GM12864 (cell line): Measurements from ENCODE around the gene NMUR2.

Experiments used
- DNase-seq: peaks from one replicate; pipeline ENCODE4 v3.0.0-alpha.2; 2011; ENCODE audit warnings: low read depth
- H3K4me3 ChIP-seq: 2 replicates; pipeline ENCODE4 v1.5.1; 2011; ENCODE audit warnings: mild to moderate bottlenecking, low read depth, low read length, control low read depth
- TF ChIP-seq, protein P1 (sequence below): IDR thresholded peaks from 2 replicates; pipeline ENCODE4 v1.5.1; 2011; ENCODE audit warnings: low read depth, mild to moderate bottlenecking, moderate library complexity, low read length, control low read depth, inconsistent platforms; ENCODE audit errors: missing control alignments

The NMUR2 gene, protein sequence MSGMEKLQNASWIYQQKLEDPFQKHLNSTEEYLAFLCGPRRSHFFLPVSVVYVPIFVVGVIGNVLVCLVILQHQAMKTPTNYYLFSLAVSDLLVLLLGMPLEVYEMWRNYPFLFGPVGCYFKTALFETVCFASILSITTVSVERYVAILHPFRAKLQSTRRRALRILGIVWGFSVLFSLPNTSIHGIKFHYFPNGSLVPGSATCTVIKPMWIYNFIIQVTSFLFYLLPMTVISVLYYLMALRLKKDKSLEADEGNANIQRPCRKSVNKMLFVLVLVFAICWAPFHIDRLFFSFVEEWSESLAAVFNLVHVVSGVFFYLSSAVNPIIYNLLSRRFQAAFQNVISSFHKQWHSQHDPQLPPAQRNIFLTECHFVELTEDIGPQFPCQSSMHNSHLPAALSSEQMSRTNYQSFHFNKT

DNA sequence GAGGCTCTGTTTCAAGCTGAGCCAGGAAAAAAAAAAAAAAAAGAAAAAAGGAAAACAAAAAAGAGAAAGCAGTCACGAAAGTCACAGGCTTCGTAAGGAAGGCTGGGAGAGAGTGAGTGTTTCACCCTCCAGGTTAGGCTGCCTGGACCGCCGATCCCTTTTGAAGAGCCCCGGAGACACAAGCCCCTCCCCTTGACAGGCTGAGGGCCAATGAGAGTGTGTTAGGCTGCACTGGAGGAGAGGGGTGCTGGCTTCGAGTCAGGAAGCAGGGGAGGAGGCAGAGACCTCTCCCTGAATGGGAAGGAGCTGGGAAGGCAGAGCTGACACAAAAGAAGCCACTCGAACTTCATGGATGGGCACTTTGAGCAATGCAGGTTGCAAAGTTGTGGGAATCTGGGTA, at the start of gene NMUR2:
Gene NMUR2, minus strand, starts transcription at position 135 of the 400 bp plus-strand sequence. CDS start 166 bp downstream, outside the sequence.
- no peak within 1 kb of the TSS for H3K4me3 ChIP-seq
- TF ChIP-seq, protein P1, sequence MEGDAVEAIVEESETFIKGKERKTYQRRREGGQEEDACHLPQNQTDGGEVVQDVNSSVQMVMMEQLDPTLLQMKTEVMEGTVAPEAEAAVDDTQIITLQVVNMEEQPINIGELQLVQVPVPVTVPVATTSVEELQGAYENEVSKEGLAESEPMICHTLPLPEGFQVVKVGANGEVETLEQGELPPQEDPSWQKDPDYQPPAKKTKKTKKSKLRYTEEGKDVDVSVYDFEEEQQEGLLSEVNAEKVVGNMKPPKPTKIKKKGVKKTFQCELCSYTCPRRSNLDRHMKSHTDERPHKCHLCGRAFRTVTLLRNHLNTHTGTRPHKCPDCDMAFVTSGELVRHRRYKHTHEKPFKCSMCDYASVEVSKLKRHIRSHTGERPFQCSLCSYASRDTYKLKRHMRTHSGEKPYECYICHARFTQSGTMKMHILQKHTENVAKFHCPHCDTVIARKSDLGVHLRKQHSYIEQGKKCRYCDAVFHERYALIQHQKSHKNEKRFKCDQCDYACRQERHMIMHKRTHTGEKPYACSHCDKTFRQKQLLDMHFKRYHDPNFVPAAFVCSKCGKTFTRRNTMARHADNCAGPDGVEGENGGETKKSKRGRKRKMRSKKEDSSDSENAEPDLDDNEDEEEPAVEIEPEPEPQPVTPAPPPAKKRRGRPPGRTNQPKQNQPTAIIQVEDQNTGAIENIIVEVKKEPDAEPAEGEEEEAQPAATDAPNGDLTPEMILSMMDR = no peak
- DNase-seq = no peak

DNA sequence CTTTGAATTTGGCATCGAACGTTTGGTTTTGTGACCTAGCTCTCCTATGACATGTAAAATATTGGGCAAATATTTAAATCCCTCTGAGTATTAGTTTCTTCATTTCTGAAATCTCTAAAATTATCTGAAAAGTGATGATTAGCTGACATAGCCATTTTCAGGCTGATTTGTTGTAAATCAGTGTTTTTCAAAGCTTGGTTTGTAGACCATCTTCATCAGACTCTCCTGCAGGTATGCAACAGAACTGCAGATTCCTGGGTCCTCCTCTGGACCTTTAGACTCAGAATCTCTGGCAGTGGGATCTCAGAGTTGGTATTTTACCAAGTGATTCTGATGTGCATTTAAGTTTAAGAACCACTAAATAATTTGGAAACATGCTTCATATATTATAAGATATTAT, 38.9 kb upstream of the NMUR2 start:
- DNase-seq = no peak
- TF ChIP-seq, protein P1 = no peak
- H3K4me3 ChIP-seq = no peak overlapping the region

DNA sequence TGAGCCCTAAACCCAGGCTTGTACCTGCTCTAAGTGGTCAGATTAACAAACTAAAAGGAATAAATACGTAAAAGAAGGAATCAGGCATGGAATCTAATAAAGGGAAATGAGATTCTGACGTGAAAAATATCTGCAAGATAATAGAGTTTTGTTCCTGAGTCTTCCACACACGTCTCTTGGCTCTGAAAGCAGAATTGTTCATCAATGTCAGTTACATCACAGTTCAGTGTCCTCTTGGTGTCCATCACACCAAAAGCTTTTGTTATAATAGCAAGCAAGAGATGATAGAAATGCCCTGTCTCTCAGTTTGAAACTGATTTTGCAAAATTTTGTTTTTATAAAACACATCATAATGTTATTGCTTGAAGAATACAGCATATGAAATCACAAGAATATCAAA, 34.7 kb upstream of the NMUR2 start:
- H3K4me3 ChIP-seq = no peak overlapping the region
- no peak for DNase-seq
- TF ChIP-seq, protein P1 = no peak

DNA sequence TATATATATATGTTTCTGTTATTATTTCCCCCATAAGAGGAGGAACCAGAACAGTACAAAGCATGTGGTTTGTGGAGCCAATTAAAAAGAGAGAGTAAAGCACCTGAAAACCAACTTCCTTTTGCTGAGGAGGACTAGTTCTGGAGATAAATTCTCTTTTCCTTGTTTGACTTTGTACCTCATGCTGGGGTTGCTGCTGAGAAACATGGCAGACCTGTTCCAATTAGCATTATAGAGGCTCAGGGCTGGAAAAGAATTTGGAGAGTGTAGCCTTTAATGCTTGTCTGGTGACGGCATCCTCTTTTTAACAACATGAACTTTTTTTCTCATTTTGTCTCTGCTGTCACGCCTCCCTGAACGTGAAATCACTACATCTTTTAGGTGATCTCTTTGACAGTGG, 32.8 kb upstream of the NMUR2 start:
- no peak for DNase-seq
- TF ChIP-seq, protein P1 = no peak
- no peak overlapping the region for H3K4me3 ChIP-seq

DNA sequence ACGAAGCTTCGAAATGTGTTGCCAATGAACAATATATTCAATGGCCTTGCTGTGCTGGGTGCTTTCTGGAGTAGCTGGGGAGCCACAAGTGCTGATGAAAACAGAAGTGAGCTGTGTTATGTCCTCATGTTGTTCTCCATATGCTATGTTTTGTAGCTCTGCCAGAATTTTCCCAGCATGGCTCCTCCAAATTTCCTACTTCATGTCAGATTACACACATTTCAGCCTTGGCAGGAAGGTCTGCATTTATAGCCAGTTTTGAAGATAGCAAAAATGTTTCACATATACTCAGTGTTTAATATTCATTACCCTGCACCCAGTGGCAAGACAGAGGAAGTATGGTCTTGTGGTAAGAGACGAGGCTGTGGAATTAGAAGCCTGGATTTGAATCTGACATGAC, 22.6 kb upstream of the NMUR2 start:
- no peak for DNase-seq
- TF ChIP-seq, protein P1 = no peak
- no peak overlapping the region for H3K4me3 ChIP-seq

DNA sequence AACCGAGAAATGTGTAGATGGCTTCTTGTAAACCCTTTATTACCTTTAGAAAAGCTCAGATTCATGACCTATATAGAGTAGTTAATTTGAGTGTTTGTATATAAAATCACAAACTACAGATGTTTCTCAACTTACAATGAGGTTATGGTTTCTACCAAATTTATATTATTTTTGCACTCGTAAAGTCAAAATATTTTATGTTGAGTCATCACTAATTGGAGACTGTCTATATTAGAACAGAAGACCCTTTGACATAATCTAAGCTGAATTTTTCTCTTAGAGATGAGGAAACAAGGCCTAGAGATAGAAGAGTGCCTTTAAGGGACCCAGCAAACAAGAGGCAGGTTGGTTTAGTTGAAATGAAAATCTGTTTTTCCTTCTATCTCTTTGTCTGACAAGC, 20.0 kb upstream of the NMUR2 start:
- TF ChIP-seq, protein P1 = no peak
- no peak for DNase-seq

DNA sequence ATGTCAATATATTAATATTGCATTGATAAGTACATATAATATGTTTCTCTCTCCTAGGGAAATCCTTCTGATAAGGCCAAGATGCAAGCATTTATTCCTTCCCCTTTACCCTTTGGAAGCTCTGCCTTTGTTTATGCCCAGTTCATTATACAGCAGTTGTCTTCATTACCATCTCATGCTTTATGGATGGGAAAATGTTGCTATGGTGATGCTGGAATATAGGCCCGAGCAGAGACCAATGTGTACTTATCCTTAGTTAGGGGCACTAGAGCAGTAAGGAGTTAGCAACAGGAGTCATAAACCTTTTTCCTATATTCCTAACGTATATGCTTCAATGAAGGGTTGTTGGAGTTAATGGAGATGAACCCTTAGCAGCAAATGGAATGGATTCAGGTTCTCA, 19.4 kb upstream of the NMUR2 start:
- TF ChIP-seq, protein P1 = no peak
- no peak for DNase-seq
- H3K4me3 ChIP-seq = no peak overlapping the region

More for the DNA sequence above, 20.0 kb upstream of the NMUR2 start:
- no peak overlapping the region for H3K4me3 ChIP-seq
